Measurements from ENCODE around the gene SPECC1. TPM values are rescaled to one million over a fixed set of nuclear protein-coding genes. Genes with fewer than 3 reads are reported as not detected.

Gene SPECC1
- total and polyA plus RNA-seq, 2 of the 13 experiments (the other 11 are each of a cell fraction or from before 2014, with no cell fraction given), result 2.3 to 6.9 TPM

- TF ChIP-seq ARID2 (CRISPR knock-in tag; IDR thresholded peaks at IDR 0.05; ENCODE audit: borderline replicate concordance), result no peak
- TF ChIP-seq RFX5 (IDR thresholded peaks at IDR 0.05; ENCODE audit: low read depth, low read length), result no peak
- no peak for TF ChIP-seq ZNF329 (CRISPR knock-in tag; IDR thresholded peaks at IDR 0.05; ENCODE audit: low read depth)
- TF ChIP-seq ZSCAN30 (CRISPR knock-in tag; IDR thresholded peaks at IDR 0.05), result no peak
- TF ChIP-seq ARID3A (IDR thresholded peaks at IDR 0.05; ENCODE audit: low read depth, low read length), result no peak
These were observed 271.7 kb downstream of the SPECC1 start (continued) for GRCh38 chr17:20280851-20281250.

GRCh38 chr17:20281860-20282259 is 272.7 kb downstream of the SPECC1 start:
- H3K36me3 ChIP-seq (replicated peaks in 1 of 2; ENCODE audit: control insufficient read depth in 1 of 2, insufficient read depth in 2 of 2, low read length in 2 of 2), result no peaks in the 10 kb centered on the region
- H2AFZ ChIP-seq (ENCODE audit: low read length), result no peak overlapping the region
- no peaks in the 10 kb centered on the region for H4K20me1 ChIP-seq (ENCODE audit: insufficient read depth, low read length)
- in situ Hi-C loops (cut with HindIII; ENCODE audit: extremely low pct_ligation_motif_present, low pct_unique_long_range_greater_than_20kb) (no loop called here), intact Hi-C loops (cut with micrococcal nuclease; ENCODE audit: unreplicated experiment) (no loop called here)
- no peaks in the 10 kb centered on the region for H3K9me3 ChIP-seq (ENCODE audit: low read length)
- no peak overlapping the region for H3K4me2 ChIP-seq (ENCODE audit: low read depth, low read length)
- no TSS peak for BruUV-seq (replicated peaks)
- 84% methylated on average over 10 of the region's 11 CpGs for WGBS (ENCODE audit: low lambda C conversion rate)
- H3K9ac ChIP-seq (ENCODE audit: insufficient read depth, low read depth, low read length), result no peak overlapping the region
- FAIRE-seq (no peak), DNase-seq (ENCODE audit: low spot score) (no peak), ATAC-seq (no peak)
- H3K4me1 ChIP-seq (ENCODE audit: insufficient read depth, low read length), result no peaks in the 10 kb centered on the region
- POLR2A ChIA-PET, result no interaction called here
- no peak overlapping the region for H3K4me3 ChIP-seq (replicated peaks in 1 of 3; ENCODE audit: insufficient read depth in 1 of 3, low read depth in 2 of 3, low read length in 3 of 3)
- no peak overlapping the region for H3K27ac ChIP-seq (ENCODE audit: extremely low read length, insufficient read depth, low read length)
- no peaks in the 10 kb centered on the region for H3K79me2 ChIP-seq (ENCODE audit: insufficient read depth, low read length)
- no peaks in the 10 kb centered on the region for H3K27me3 ChIP-seq (ENCODE audit: control insufficient read depth in 1 of 2, insufficient read depth in 2 of 2, low read length in 2 of 2)
- CTCF ChIA-PET (ENCODE audit: low intra/inter-chr PET ratio, low total read pairs), result no interaction called here
- TF ChIP-seq ZNF549 (CRISPR knock-in tag; IDR thresholded peaks at IDR 0.05) (no peak), ZBTB42 (CRISPR knock-in tag; IDR thresholded peaks at IDR 0.05) (no peak), DR1 (CRISPR knock-in tag; IDR thresholded peaks at IDR 0.05) (no peak), RAD51 (IDR thresholded peaks at IDR 0.05; ENCODE audit: borderline replicate concordance) (no peak), BRD4 (CRISPR knock-in tag; IDR thresholded peaks at IDR 0.05) (no peak), KDM5B (CRISPR knock-in tag; IDR thresholded peaks at IDR 0.05; ENCODE audit: borderline replicate concordance) (no peak), GABPA (IDR thresholded peaks at IDR 0.05; ENCODE audit: low read depth, low read length) (no peak), GABPA (CRISPR knock-in tag; IDR thresholded peaks at IDR 0.05; ENCODE audit: low read depth) (no peak), NONO (IDR thresholded peaks at IDR 0.05) (no peak), NONO (CRISPR knock-in tag; conservative IDR thresholded peaks at IDR 0.05) (no peak), CENPT (CRISPR knock-in tag; IDR thresholded peaks at IDR 0.05; ENCODE audit: low read depth) (no peak), DPF2 (CRISPR knock-in tag; IDR thresholded peaks at IDR 0.05; ENCODE audit: borderline replicate concordance, low read depth) (no peak), TOE1 (CRISPR knock-in tag; IDR thresholded peaks at IDR 0.05) (no peak), GATA4 (IDR thresholded peaks at IDR 0.05; ENCODE audit: borderline replicate concordance, low read depth) (no peak), ZNF264 (CRISPR knock-in tag; IDR thresholded peaks at IDR 0.05) (no peak), ADNP (CRISPR knock-in tag; IDR thresholded peaks at IDR 0.05) (no peak)
- TF ChIP-seq, protein P1, sequence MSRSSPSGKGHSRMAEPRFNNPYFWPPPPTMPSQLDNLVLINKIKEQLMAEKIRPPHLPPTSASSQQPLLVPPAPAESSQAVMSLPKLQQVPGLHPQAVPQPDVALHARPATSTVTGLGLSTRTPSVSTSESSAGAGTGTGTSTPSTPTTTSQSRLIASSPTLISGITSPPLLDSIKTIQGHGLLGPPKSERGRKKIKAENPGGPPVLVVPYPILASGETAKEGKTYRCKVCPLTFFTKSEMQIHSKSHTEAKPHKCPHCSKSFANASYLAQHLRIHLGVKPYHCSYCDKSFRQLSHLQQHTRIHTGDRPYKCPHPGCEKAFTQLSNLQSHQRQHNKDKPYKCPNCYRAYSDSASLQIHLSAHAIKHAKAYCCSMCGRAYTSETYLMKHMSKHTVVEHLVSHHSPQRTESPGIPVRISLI (CRISPR knock-in tag; IDR thresholded peaks at IDR 0.05; ENCODE audit: borderline replicate concordance), result no peak
